HG03575 (cell line): ENCODE measurements around the gene FES.
"Not testable (repeated sequence)": the region's sequence is repeated elsewhere in the genome, so short reads cannot be mapped to it uniquely, and the experiment has no call there.

ENCODE experiments used
- ATAC-seq: cut with Tn5 transposase; IDR thresholded peaks from one replicate; pipeline ENCODE4 v1.9.1; 2021; ENCODE audit not compliant: unreplicated experiment, insufficient number of reproducible peaks, low FRiP score; ENCODE audit errors: extremely low read depth

Gene FES

GRCh38 chr15:90883976-90884718 is at the start of gene FES:
Gene FES, plus strand, starts transcription at chr15:90884504. Its CDS starts 542 bp downstream, at chr15:90885046.
- no peak for ATAC-seq

- no peak for ATAC-seq
Observed at GRCh38 chr15:90834626-90835025, 49.7 kb upstream of the FES start.

- no peak for ATAC-seq
Observed at GRCh38 chr15:90836296-90836871, 47.9 kb upstream of the FES start.

DNA sequence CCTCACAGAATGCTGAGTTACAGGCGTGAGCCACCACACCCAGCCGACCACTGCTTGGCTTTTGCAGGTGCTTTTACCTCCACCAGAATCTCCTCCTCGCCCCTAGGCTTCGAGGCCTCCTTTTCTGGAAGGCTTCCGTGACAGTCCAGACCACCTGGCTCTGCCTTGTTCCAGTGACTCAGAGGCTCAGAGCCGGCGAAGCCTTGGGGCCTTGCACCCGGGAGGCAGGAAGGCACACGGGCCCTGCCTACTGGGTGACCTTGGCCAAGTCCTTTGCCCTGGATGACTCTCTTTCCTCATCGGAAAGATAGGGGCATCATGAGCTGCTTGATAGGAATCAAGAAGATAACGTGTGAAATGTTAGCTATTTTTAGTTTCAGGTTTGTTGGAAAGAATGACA is 47.2 kb upstream of the FES start:
- no peak for ATAC-seq

GRCh38 chr15:90838139-90838538 is 46.2 kb upstream of the FES start:
- ATAC-seq = no peak

DNA sequence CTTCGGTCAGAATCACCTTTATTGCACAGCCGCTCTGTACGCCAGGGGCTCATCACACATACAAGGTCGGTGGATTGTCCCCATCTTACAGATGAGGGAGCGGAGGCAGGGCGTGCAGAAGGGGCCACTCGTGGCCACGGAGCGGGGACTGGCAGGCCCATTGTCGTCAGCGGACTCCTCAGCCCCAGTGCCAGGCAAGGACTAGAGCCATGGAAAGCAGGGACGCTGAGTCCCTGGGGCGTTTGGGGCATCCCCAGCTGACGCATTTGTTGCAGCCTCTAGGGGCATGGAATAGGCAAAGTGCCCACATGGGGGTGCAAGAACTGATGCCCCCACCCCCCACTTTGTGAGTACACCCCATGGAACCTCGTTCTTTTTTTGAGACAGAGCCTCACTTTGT is 45.8 kb upstream of the FES start:
- ATAC-seq = no peak

DNA sequence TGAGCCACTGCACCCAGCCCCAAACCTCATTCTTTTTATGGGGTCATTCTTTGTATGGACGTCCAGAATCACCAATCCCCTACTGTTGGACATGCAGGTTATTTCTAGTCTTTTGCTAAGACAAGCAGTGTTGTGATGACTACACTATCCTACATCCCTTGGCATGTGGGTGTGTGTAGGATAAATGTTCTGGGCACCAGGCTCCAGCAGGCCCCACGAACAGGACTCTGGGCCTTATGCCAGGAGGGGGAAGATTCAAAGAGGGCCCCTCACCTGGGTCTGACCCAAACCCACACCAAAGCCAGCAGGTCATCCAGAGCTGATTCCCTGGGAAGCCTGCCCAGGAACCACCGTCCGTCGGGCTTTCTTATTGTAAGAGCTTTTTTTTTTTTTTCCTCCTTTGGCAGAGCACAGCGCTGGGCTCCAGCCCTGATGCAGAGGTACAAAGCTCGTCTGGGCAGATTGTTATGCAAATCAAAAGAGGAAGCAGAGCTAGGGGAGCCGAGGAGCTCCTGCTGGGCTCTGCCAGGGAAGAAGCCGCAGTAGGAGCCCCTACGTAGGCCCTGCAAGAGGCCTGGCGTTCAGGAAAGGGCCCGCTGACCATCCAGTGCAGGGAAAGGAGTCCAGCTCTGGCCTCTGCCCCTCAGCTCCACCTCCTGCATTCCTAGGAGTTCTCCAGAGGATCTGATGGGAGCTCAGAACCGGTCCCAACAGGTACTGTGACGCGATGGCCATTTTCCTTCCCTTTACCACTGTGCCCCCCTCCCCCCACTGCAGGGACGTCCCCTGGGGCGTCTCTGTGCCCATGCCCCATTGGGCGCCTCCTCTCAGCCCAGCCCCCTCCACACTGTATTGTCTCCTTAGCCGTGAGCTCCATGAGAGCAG is 44.9 kb upstream of the FES start:
- ATAC-seq = no peak

- ATAC-seq = no peak
Observed at GRCh38 chr15:90840157-90840855, 44.0 kb upstream of the FES start.

DNA sequence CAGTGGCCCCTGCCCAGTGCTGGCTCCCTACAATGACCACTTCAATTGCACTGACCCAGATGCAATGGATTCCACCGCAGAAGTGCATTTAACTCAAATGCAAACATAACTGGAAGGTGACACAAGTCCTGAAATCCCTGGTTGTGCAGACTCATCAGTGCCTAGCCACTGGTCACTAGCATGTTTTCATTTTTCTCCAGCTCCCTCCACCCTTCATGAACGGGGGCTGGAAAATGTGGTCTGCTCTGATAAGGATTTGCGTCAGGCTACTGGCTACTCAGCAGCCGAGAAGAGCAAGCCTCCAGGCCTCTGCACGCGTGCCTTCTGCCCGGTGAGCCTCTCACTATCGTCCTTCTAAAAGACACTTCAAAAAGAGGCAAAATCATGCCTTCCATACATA is 43.4 kb upstream of the FES start:
- ATAC-seq = no peak

GRCh38 chr15:90844696-90845095 is 39.6 kb upstream of the FES start:
- ATAC-seq = peak; percentile 12

GRCh38 chr15:90845201-90845949 is 38.9 kb upstream of the FES start:
- ATAC-seq = peak; percentile 62

GRCh38 chr15:90849424-90849823 is 34.9 kb upstream of the FES start:
- not testable (repeated sequence) for ATAC-seq

- no peak for ATAC-seq
Observed at GRCh38 chr15:90851114-90851513, 33.2 kb upstream of the FES start.

DNA sequence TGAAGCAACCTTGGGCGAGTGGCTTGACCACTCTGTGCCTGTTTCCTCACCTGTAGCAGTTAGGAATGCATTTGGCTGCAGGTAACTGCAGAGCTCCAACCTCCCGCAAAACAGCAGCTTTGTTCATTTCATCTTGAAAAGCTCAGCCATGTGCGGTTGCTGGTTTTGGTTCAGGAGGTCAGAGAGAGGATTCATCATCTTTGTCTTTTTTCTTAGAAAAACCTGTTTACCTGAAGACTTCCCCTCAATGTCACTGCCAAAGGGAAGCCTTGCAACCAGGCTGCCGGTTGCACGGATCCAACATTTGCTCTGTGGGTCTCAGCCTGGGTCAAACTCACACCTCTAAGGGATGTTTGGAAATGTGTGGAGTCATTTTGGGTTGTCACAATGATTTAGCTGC is 32.4 kb upstream of the FES start:
- no peak for ATAC-seq

DNA sequence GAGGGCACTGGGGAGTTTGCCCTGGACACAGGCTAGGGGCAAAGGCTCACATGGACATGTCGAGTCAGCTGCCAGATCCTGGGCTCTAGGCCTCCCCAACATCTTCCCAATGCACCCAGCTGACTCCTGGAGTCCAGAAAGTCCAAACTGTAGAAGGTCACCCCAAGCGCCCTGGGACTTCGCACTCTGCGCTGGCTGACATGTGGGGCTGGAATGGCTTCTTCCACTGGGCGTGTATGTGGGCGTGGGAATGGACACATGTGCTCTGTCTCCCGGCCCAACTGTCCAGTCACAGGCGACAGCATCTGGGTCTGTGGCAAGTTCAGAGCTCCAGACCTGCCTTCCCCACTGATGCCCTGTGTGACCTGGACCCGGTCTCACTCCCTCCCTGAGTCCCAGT is 29.2 kb upstream of the FES start:
- no peak for ATAC-seq

DNA sequence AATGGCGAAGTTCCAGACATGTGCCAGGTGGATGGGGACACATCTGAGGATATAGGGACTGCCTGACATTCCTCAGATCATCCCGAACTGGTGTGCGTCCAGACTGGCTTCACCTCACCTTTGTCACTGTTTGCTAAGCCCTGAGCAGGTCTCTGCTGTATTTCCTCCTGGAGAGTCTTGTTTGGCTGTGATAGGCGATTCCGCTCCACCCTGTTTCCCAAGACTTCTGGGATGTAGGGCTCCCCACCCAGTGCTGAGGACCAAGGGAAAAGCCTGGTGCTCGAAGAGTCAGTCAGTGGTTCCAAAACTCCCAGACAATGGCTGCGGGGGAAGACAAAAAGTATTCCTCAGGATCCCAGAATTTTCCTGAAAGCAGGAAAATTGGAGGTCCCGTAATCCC is 27.0 kb upstream of the FES start:
- ATAC-seq = no peak

GRCh38 chr15:90857883-90858443 is 26.3 kb upstream of the FES start:
- ATAC-seq = no peak
